Thyroid gland (tissue), 4 donors: ENCODE data around the gene CNGA4.

Source experiments
- CTCF ChIP-seq, 6 experiments: fragments of 200-600 bp in 3 of 6; fragments of 450-650 bp in 3 of 6; sonication (generic) in 3 of 6; IDR thresholded peaks; one replicate each; pipeline ENCODE4 v1.5.1; 2016 to 2019; ENCODE audit warnings: antibody characterized with exemption in 6 of 6, mild to moderate bottlenecking in 2 of 6, inconsistent platforms in 1 of 6, moderate library complexity in 1 of 6
- POLR2A ChIP-seq, 2 donors: fragments of 450-650 bp; IDR thresholded peaks; one replicate each; pipeline ENCODE4 v1.6.1; 2017; ENCODE audit warnings: antibody characterized with exemption in 2 of 2, mild to moderate bottlenecking in 2 of 2, moderate library complexity in 1 of 2

- TF ChIP-seq CTCF (IDR thresholded peaks at IDR 0.05) (no peak), POLR2A (IDR thresholded peaks at IDR 0.05) (no peak)
Measured at GRCh38 chr11:6216501-6216900, 22.4 kb upstream of the CNGA4 start.
